HepG2 (cell line): ENCODE results near the gene RING1. TPM values are rescaled to one million over a fixed set of nuclear protein-coding genes. Genes with fewer than 3 reads are reported as not detected.

Source experiments
- ATF7 ChIP-seq, 2 experiments: fragments of 450-650 bp in 1 of 2; sonication (generic) in 1 of 2; formaldehyde crosslinking in 1 of 2; IDR thresholded peaks; 2 replicates each; pipeline versions ENCODE4 v1.4.0 to v1.6.1; 2016 to 2020; ENCODE audit warnings: antibody characterized with exemption in 1 of 2, mild to moderate bottlenecking in 1 of 2, missing genetic modification reagents in 1 of 2
- BORCS8-MEF2B ChIP-seq: sonication (generic); formaldehyde crosslinking; IDR thresholded peaks from 2 replicates; pipeline ENCODE4 v1.8.0; 2022; ENCODE audit warnings: mild to moderate bottlenecking, missing genetic modification reagents
- CBX1 ChIP-seq: IDR thresholded peaks from one replicate; pipeline ENCODE4 v1.6.1; 2016; ENCODE audit warnings: antibody characterized with exemption, low read depth
- CENPT ChIP-seq: sonication (generic); formaldehyde crosslinking; IDR thresholded peaks from 2 replicates; pipeline ENCODE4 v1.8.0; 2022; ENCODE audit warnings: low read depth, mild to moderate bottlenecking, moderate library complexity, missing genetic modification reagents
- CREM ChIP-seq, 2 experiments: sonication (generic) in 1 of 2; formaldehyde crosslinking in 1 of 2; IDR thresholded peaks; 2 replicates each; pipeline versions ENCODE4 v1.4.0 to v1.6.1; 2016 to 2020; ENCODE audit warnings: antibody characterized with exemption in 1 of 2, mild to moderate bottlenecking in 1 of 2, missing genetic modification reagents in 1 of 2
- DPF2 ChIP-seq: sonication (generic); formaldehyde crosslinking; IDR thresholded peaks from 2 replicates; pipeline ENCODE4 v1.4.0; 2020; ENCODE audit warnings: mild to moderate bottlenecking, low read depth, missing genetic modification reagents, borderline replicate concordance
- HMG20B ChIP-seq: conservative IDR thresholded peaks from 2 replicates; pipeline ENCODE4 v1.6.1; 2016; ENCODE audit warnings: missing genetic modification reagents, missing compliant biosample characterization
- HMGA1 ChIP-seq: sonication (generic); formaldehyde crosslinking; conservative IDR thresholded peaks from 2 replicates; pipeline ENCODE4 v1.4.0; 2020; ENCODE audit warnings: missing genetic modification reagents
- KAT2B ChIP-seq: fragments of 150-350 bp; IDR thresholded peaks from 2 replicates; pipeline ENCODE4 v1.6.1; 2014; ENCODE audit warnings: low read depth, low read length, borderline replicate concordance
- MIXL1 ChIP-seq: IDR thresholded peaks from 2 replicates; pipeline ENCODE4 v1.6.1; 2016
- RFX5 ChIP-seq: IDR thresholded peaks from 2 replicates; pipeline ENCODE4 v1.6.1; 2011; ENCODE audit warnings: low read depth, low read length, improper control_type of control experiment
- SP1 ChIP-seq, 2 experiments: fragments of 450-650 bp in 1 of 2; sonication (generic) in 1 of 2; formaldehyde crosslinking in 1 of 2; IDR thresholded peaks; 2 replicates each; pipeline versions ENCODE4 v1.4.0 to v1.6.1; 2016 to 2020; ENCODE audit warnings: missing genetic modification reagents in 1 of 2
- TAF15 ChIP-seq: fragments of 200-400 bp; formaldehyde crosslinking; IDR thresholded peaks from one replicate; pipeline ENCODE4 v1.6.1; 2018; ENCODE audit warnings: mild to moderate bottlenecking, low read depth, low read length; ENCODE audit not compliant: poor library complexity, severe bottlenecking
- U2AF1 ChIP-seq: fragments of 200-400 bp; formaldehyde crosslinking; optimal IDR thresholded peaks from 2 replicates; pipeline ENCODE3; 2017; ENCODE audit warnings: mild to moderate bottlenecking, low read depth, low read length
- ZFP82 ChIP-seq: sonication (generic); formaldehyde crosslinking; IDR thresholded peaks from 2 replicates; pipeline ENCODE4 v1.5.1; 2020; ENCODE audit warnings: mild to moderate bottlenecking, missing genetic modification reagents, borderline replicate concordance
- ZNF224 ChIP-seq: sonication (generic); formaldehyde crosslinking; IDR thresholded peaks from 2 replicates; pipeline ENCODE4 v1.5.0; 2020; ENCODE audit warnings: mild to moderate bottlenecking, missing genetic modification reagents
- ZNF354B ChIP-seq: sonication (generic); formaldehyde crosslinking; IDR thresholded peaks from 2 replicates; pipeline ENCODE4 v1.8.0; 2022; ENCODE audit warnings: mild to moderate bottlenecking, missing genetic modification reagents
- ZNF441 ChIP-seq: sonication (generic); formaldehyde crosslinking; IDR thresholded peaks from 2 replicates; pipeline ENCODE4 v1.7.0; 2021; ENCODE audit warnings: missing genetic modification reagents, borderline replicate concordance
- ZNF556 ChIP-seq: sonication (generic); formaldehyde crosslinking; IDR thresholded peaks from 2 replicates; pipeline ENCODE4 v1.4.0; 2020; ENCODE audit warnings: mild to moderate bottlenecking, missing genetic modification reagents, borderline replicate concordance
- ZNF772 ChIP-seq: sonication (generic); formaldehyde crosslinking; IDR thresholded peaks from 2 replicates; pipeline ENCODE4 v1.5.0; 2020; ENCODE audit warnings: mild to moderate bottlenecking, missing genetic modification reagents
- polyA plus RNA-seq, 8 experiments: library from polyadenylated mRNA; depleted of rRNA in 3 of 8; stranded (reverse) in 7 of 8; unstranded in 1 of 8; fragments of >200 nt; fragmentation: Illumina TruSeq in 4 of 8; extraction: Trizol in 4 of 8; gene quantifications; 2 replicates each; pipeline versions ENCODE4 v1.2.1 to v1.2.3, GENCODE V29; 2011 to 2016; ENCODE audit warnings: low read depth in 4 of 8, missing spikeins in 1 of 8, mixed read lengths in 1 of 8; ENCODE audit not compliant: insufficient read depth in 1 of 8
- total RNA-seq, 5 experiments: library from RNA; depleted of rRNA; stranded (reverse); fragments of >200 nt; fragmentation: Illumina TruSeq; extraction: Trizol; gene quantifications; 2 replicates each; pipeline ENCODE4 v1.2.3, GENCODE V29; 2016; ENCODE audit warnings: low read depth in 1 of 5
- TF ChIP-seq, protein P1 (sequence below): sonication (generic); formaldehyde crosslinking; IDR thresholded peaks from 2 replicates; pipeline ENCODE4 v1.5.1; 2020; ENCODE audit warnings: missing genetic modification reagents, mild to moderate bottlenecking, borderline replicate concordance
- TF ChIP-seq, protein P2 (sequence below): sonication (generic); formaldehyde crosslinking; IDR thresholded peaks from 2 replicates; pipeline ENCODE4 v1.5.0; 2020; ENCODE audit warnings: missing genetic modification reagents
- TF ChIP-seq, protein P3 (sequence below): sonication (generic); formaldehyde crosslinking; conservative IDR thresholded peaks from 2 replicates; pipeline ENCODE4 v1.8.0; 2022; ENCODE audit warnings: mild to moderate bottlenecking, moderate library complexity, missing genetic modification reagents

RING1 gene
- total and polyA plus RNA-seq, 2 of the 13 experiments (the other 11 are each of a cell fraction or from before 2014, with no cell fraction given), result 23.9 to 33.6 TPM

DNA sequence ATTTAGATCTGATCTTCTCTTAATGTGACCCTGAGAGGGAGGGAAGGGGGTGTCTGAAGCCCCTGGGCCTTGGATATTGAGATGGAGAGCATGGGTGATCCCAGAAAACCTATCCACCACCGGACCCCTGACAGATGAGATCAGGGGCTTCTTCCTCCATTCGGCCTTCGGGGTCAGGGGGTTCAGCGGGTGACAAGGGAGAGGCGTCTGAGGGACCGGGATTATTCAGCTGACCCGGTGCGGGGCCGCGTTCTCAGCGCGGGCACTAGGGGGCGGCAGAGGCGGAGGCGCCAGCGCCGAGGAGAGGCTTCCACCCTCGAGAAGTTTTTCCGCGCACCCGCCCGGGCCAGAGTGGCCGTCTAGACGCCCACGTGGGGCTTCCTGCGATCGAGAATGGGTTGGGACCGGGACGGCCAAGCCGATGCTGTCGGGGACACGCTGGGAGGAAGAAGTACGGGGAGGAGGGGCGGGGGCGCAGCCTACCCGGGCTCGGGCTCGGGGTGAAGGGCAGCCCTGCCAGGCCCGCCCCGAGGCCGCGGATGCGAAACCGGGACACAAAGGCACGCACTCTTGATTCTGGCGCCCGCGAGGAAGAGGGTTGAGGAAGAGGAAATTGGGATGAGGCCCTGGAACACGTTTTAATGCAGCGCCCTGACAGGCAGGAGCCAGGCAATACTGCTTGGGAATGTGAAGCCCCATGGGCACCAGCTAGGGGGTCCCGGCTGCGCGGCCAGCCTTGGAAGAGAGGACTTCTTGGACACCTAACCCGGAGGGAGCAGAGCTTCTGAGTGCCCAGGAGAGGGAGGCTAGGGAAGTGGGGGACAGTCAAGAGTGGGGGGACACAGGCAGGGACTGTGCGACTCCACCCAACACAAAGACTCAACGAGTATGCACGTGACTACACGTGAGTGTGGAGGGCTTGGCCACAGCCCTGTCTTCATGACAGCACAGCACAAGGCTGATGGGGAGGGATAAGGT, 46.7 kb upstream of the RING1 start (continued):
- TF ChIP-seq U2AF1 (no peak), CENPT (CRISPR knock-in tag) (no peak), DPF2 (CRISPR knock-in tag) (no peak), ZNF441 (CRISPR knock-in tag) (peak; percentile 48; the same call in 1 of the 2 replicates), SP1 (IDR thresholded peaks at IDR 0.05) (no peak), SP1 (CRISPR knock-in tag; IDR thresholded peaks at IDR 0.05) (no peak), TAF15 (no peak), MIXL1 (CRISPR knock-in tag) (0 out of 2 replicates have a peak, but pooled peaks have one; percentile 10), HMG20B (CRISPR knock-in tag) (no peak), HMGA1 (CRISPR knock-in tag) (no peak), ZNF772 (no peak; the same call in 1 of the 2 replicates), ATF7 (IDR thresholded peaks at IDR 0.05) (no peak), ATF7 (CRISPR knock-in tag; IDR thresholded peaks at IDR 0.05) (no peak), CBX1 (no peak), ZNF556 (CRISPR knock-in tag) (peak; percentile 33; the same call in 1 of the 2 replicates), KAT2B (no peak), BORCS8-MEF2B (CRISPR knock-in tag) (no peak), ZNF224 (CRISPR knock-in tag) (no peak), RFX5 (no peak), ZFP82 (CRISPR knock-in tag) (no peak), CREM (IDR thresholded peaks at IDR 0.05) (no peak), CREM (CRISPR knock-in tag; IDR thresholded peaks at IDR 0.05) (no peak), ZNF354B (no peak)
- TF ChIP-seq, protein P1, sequence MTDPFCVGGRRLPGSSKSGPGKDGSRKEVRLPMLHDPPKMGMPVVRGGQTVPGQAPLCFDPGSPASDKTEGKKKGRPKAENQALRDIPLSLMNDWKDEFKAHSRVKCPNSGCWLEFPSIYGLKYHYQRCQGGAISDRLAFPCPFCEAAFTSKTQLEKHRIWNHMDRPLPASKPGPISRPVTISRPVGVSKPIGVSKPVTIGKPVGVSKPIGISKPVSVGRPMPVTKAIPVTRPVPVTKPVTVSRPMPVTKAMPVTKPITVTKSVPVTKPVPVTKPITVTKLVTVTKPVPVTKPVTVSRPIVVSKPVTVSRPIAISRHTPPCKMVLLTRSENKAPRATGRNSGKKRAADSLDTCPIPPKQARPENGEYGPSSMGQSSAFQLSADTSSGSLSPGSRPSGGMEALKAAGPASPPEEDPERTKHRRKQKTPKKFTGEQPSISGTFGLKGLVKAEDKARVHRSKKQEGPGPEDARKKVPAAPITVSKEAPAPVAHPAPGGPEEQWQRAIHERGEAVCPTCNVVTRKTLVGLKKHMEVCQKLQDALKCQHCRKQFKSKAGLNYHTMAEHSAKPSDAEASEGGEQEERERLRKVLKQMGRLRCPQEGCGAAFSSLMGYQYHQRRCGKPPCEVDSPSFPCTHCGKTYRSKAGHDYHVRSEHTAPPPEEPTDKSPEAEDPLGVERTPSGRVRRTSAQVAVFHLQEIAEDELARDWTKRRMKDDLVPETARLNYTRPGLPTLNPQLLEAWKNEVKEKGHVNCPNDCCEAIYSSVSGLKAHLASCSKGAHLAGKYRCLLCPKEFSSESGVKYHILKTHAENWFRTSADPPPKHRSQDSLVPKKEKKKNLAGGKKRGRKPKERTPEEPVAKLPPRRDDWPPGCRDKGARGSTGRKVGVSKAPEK, result peak; percentile 79; the same call in 1 of the 2 replicates
- TF ChIP-seq, protein P2, sequence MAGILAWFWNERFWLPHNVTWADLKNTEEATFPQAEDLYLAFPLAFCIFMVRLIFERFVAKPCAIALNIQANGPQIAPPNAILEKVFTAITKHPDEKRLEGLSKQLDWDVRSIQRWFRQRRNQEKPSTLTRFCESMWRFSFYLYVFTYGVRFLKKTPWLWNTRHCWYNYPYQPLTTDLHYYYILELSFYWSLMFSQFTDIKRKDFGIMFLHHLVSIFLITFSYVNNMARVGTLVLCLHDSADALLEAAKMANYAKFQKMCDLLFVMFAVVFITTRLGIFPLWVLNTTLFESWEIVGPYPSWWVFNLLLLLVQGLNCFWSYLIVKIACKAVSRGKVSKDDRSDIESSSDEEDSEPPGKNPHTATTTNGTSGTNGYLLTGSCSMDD (CRISPR knock-in tag), result no peak
- TF ChIP-seq, protein P3, sequence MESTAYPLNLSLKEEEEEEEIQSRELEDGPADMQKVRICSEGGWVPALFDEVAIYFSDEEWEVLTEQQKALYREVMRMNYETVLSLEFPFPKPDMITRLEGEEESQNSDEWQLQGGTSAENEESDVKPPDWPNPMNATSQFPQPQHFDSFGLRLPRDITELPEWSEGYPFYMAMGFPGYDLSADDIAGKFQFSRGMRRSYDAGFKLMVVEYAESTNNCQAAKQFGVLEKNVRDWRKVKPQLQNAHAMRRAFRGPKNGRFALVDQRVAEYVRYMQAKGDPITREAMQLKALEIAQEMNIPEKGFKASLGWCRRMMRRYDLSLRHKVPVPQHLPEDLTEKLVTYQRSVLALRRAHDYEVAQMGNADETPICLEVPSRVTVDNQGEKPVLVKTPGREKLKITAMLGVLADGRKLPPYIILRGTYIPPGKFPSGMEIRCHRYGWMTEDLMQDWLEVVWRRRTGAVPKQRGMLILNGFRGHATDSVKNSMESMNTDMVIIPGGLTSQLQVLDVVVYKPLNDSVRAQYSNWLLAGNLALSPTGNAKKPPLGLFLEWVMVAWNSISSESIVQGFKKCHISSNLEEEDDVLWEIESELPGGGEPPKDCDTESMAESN (CRISPR knock-in tag), result peak; percentile 78
